Stimulated activated CD4-positive, alpha-beta T cell treated with anti-CD3 and anti-CD28 coated beads, TNF-alpha, amount 100 ng/mL, for 24 hours (primary cell): Measurements from ENCODE around the gene ZBTB34.
A peak's percentile ranks its signal among the peaks of the same experiment; 100 is the strongest.
"Not testable (repeated sequence)": the region's sequence is repeated elsewhere in the genome, so short reads cannot be mapped to it uniquely, and the experiment has no call there.

Source experiments
- DNase-seq, 3 experiments: peaks; one replicate each; pipeline ENCODE4 v3.0.0-alpha.2; 2020; ENCODE audit warnings: low read depth in 3 of 3

ZBTB34 gene

GRCh38 chr9:126860077-126860756 lies at the start of gene ZBTB34:
Gene ZBTB34, plus strand, starts transcription at chr9:126860639. Its CDS starts 18,761 bp downstream, at chr9:126879400.
- DNase-seq: peak; percentile 60 to 61 (median 61)

- no peak for DNase-seq
These were observed 47.4 kb upstream of the ZBTB34 start for GRCh38 chr9:126813072-126813471.

GRCh38 chr9:126814091-126814490 lies 46.3 kb upstream of the ZBTB34 start:
- no peak for DNase-seq

- DNase-seq: not testable (repeated sequence)
These were observed 42.8 kb upstream of the ZBTB34 start for GRCh38 chr9:126817615-126818014.

- DNase-seq: no peak
These were observed 42.0 kb upstream of the ZBTB34 start for GRCh38 chr9:126818482-126818881.

- DNase-seq: no peak
These were observed 41.0 kb upstream of the ZBTB34 start for GRCh38 chr9:126819482-126819881.

GRCh38 chr9:126822278-126822677 lies 38.2 kb upstream of the ZBTB34 start:
- no peak for DNase-seq

- DNase-seq: no peak
These were observed 37.6 kb upstream of the ZBTB34 start for GRCh38 chr9:126822873-126823272.

GRCh38 chr9:126824052-126824451 lies 36.4 kb upstream of the ZBTB34 start:
- DNase-seq: not testable (repeated sequence)

- DNase-seq: no peak
These were observed 33.2 kb upstream of the ZBTB34 start for GRCh38 chr9:126827227-126827626.

GRCh38 chr9:126829035-126829434 lies 31.4 kb upstream of the ZBTB34 start:
- DNase-seq: no peak

- DNase-seq: no peak
These were observed 29.6 kb upstream of the ZBTB34 start for GRCh38 chr9:126830827-126831226.

GRCh38 chr9:126832440-126832839 lies 28.0 kb upstream of the ZBTB34 start:
- DNase-seq: no peak

- DNase-seq: no peak
These were observed 27.4 kb upstream of the ZBTB34 start for GRCh38 chr9:126833020-126833419.

- no peak for DNase-seq
These were observed 26.6 kb upstream of the ZBTB34 start for GRCh38 chr9:126833710-126834345.

GRCh38 chr9:126834672-126835071 lies 25.8 kb upstream of the ZBTB34 start:
- DNase-seq: no peak

GRCh38 chr9:126836216-126836615 lies 24.2 kb upstream of the ZBTB34 start:
- no peak for DNase-seq

GRCh38 chr9:126838055-126838811 lies 22.2 kb upstream of the ZBTB34 start:
- no peak for DNase-seq

GRCh38 chr9:126838895-126839294 lies 21.5 kb upstream of the ZBTB34 start:
- no peak for DNase-seq

- DNase-seq: no peak
These were observed 21.1 kb upstream of the ZBTB34 start for GRCh38 chr9:126839301-126839700.

- DNase-seq: no peak
These were observed 18.1 kb upstream of the ZBTB34 start for GRCh38 chr9:126842220-126842842.
